ENCODE data around the gene FADS3.

GRCh38 chr11:61834278-61835048 lies 56.9 kb downstream of the FADS3 start:
- TF ChIP-seq, protein P1, sequence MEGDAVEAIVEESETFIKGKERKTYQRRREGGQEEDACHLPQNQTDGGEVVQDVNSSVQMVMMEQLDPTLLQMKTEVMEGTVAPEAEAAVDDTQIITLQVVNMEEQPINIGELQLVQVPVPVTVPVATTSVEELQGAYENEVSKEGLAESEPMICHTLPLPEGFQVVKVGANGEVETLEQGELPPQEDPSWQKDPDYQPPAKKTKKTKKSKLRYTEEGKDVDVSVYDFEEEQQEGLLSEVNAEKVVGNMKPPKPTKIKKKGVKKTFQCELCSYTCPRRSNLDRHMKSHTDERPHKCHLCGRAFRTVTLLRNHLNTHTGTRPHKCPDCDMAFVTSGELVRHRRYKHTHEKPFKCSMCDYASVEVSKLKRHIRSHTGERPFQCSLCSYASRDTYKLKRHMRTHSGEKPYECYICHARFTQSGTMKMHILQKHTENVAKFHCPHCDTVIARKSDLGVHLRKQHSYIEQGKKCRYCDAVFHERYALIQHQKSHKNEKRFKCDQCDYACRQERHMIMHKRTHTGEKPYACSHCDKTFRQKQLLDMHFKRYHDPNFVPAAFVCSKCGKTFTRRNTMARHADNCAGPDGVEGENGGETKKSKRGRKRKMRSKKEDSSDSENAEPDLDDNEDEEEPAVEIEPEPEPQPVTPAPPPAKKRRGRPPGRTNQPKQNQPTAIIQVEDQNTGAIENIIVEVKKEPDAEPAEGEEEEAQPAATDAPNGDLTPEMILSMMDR (IDR thresholded peaks at IDR 0.05): no peak
- TF ChIP-seq POLR2A (IDR thresholded peaks at IDR 0.05) (no peak), POLR2AphosphoS5 (IDR thresholded peaks at IDR 0.05) (no peak)

All from upper lobe of left lung (tissue), 4 donors.